Activated T-cell treated with anti-CD3 and anti-CD28 coated beads for 4 hours (primary cell): ENCODE data around the gene PDIA6.
"Not testable (repeated sequence)": the region's sequence is repeated elsewhere in the genome, so short reads cannot be mapped to it uniquely, and the experiment has no call there.

ENCODE experiments used
- DNase-seq: peaks from one replicate; pipeline ENCODE4 v3.0.0-alpha.2; 2020

The PDIA6 gene

GRCh38 chr2:10806543-10806942 lies 6.0 kb downstream of the PDIA6 start:
- no peak for DNase-seq

GRCh38 chr2:10805990-10806389 lies 6.6 kb downstream of the PDIA6 start:
- not testable (repeated sequence) for DNase-seq

- DNase-seq: no peak
These were observed 9.9 kb downstream of the PDIA6 start for GRCh38 chr2:10802657-10803056.

- DNase-seq: no peak
These were observed 12.4 kb downstream of the PDIA6 start for GRCh38 chr2:10800163-10800562.

GRCh38 chr2:10798783-10799182 lies 13.8 kb downstream of the PDIA6 start:
- DNase-seq: no peak

- DNase-seq: no peak
These were observed 15.9 kb downstream of the PDIA6 start for GRCh38 chr2:10796703-10797102.

GRCh38 chr2:10795508-10796046 lies 17.0 kb downstream of the PDIA6 start:
- no peak for DNase-seq

- DNase-seq: no peak
These were observed 17.7 kb downstream of the PDIA6 start for GRCh38 chr2:10794876-10795275.

GRCh38 chr2:10793816-10794215 lies 18.8 kb downstream of the PDIA6 start:
- DNase-seq: no peak

- DNase-seq: no peak
These were observed 19.8 kb downstream of the PDIA6 start for GRCh38 chr2:10792660-10793400.

GRCh38 chr2:10792001-10792634 lies 20.5 kb downstream of the PDIA6 start:
- no peak for DNase-seq

GRCh38 chr2:10790228-10790973 lies 22.2 kb downstream of the PDIA6 start:
- no peak for DNase-seq

- no peak for DNase-seq
These were observed 23.7 kb downstream of the PDIA6 start for GRCh38 chr2:10788855-10789254.

- no peak for DNase-seq
These were observed 25.2 kb downstream of the PDIA6 start for GRCh38 chr2:10787176-10787968.

- DNase-seq: no peak
These were observed 26.2 kb downstream of the PDIA6 start for GRCh38 chr2:10786240-10786982.

- no peak for DNase-seq
These were observed 27.3 kb downstream of the PDIA6 start for GRCh38 chr2:10785260-10785659.

- no peak for DNase-seq
These were observed 27.9 kb downstream of the PDIA6 start for GRCh38 chr2:10784719-10785118.

GRCh38 chr2:10783421-10783820 lies 29.2 kb downstream of the PDIA6 start:
- DNase-seq: no peak

- no peak for DNase-seq
These were observed 30.8 kb downstream of the PDIA6 start for GRCh38 chr2:10781746-10782145.

GRCh38 chr2:10780821-10781220 lies 31.8 kb downstream of the PDIA6 start:
- DNase-seq: not testable (repeated sequence)

- no peak for DNase-seq
These were observed 32.1 kb downstream of the PDIA6 start for GRCh38 chr2:10780491-10780820.
